ENCODE measurements around the gene ZNF182.
"Not testable (repeated sequence)": the region's sequence is repeated elsewhere in the genome, so short reads cannot be mapped to it uniquely, and the experiment has no call there.

The ZNF182 gene

GRCh38 chrX:47933946-47934345 is 69.8 kb downstream of the ZNF182 start:
- H3K27me3 ChIP-seq (ENCODE audit: insufficient read depth, low read depth, severe bottlenecking) = no peaks in the 10 kb centered on the region
- H3K27ac ChIP-seq = no peak overlapping the region
- DNase-seq = no peak

GRCh38 chrX:47931970-47932369 is 71.8 kb downstream of the ZNF182 start:
- not testable (repeated sequence) for H3K27ac ChIP-seq; H3K4me3 ChIP-seq (ENCODE audit: low read depth, low read length); H3K9me3 ChIP-seq (ENCODE audit: severe bottlenecking); H3K27me3 ChIP-seq (ENCODE audit: insufficient read depth, low read depth, severe bottlenecking); DNase-seq; H3K36me3 ChIP-seq

More at GRCh38 chrX:47933946-47934345, 69.8 kb downstream of the ZNF182 start:
- no peak for TF ChIP-seq CTCF (IDR thresholded peaks at IDR 0.05; ENCODE audit: low read depth, low read length)
- Histone ChIP-seq H3K4me3 (ENCODE audit: low read depth, low read length) (no peak overlapping the region), H3K36me3 (no peaks in the 10 kb centered on the region), H3K9me3 (ENCODE audit: severe bottlenecking) (no peaks in the 10 kb centered on the region)

GRCh38 chrX:47927212-47927611 is 76.6 kb downstream of the ZNF182 start:
- H3K27me3 ChIP-seq (ENCODE audit: insufficient read depth, low read depth, severe bottlenecking) = peaks cover 5% of the 10 kb centered on the region
- no peak overlapping the region for H3K4me3 ChIP-seq (ENCODE audit: low read depth, low read length)
- no peak for DNase-seq
- no peaks in the 10 kb centered on the region for H3K36me3 ChIP-seq
- H3K27ac ChIP-seq = no peak overlapping the region
- H3K9me3 ChIP-seq (ENCODE audit: severe bottlenecking) = no peaks in the 10 kb centered on the region
- no peak for TF ChIP-seq CTCF (IDR thresholded peaks at IDR 0.05; ENCODE audit: low read depth, low read length)

Measured in WERI-Rb-1 (cell line).